Osteoblast (primary cell): ENCODE measurements around the gene TEKT5. TPM values are rescaled to one million over a fixed set of nuclear protein-coding genes. Genes with fewer than 3 reads are reported as not detected.
"Not testable (repeated sequence)": the region's sequence is repeated elsewhere in the genome, so short reads cannot be mapped to it uniquely, and the experiment has no call there.

Experiments
- DNase-seq: peaks from one replicate; pipeline ENCODE4 v3.0.0; 2011; ENCODE audit warnings: low spot score, mixed read lengths; ENCODE audit not compliant: insufficient read length; ENCODE audit errors: missing footprints
- H2AFZ ChIP-seq: 2 replicates; pipeline ENCODE4 v1.6.0; 2011; ENCODE audit warnings: mild to moderate bottlenecking, low read length
- H3K27ac ChIP-seq: 2 replicates; pipeline ENCODE4 v1.5.1; 2011; ENCODE audit warnings: mild to moderate bottlenecking, low read depth, low read length, moderate library complexity
- H3K27me3 ChIP-seq: 2 replicates; pipeline ENCODE4 v1.6.0; 2012; ENCODE audit warnings: mild to moderate bottlenecking, control low read depth, inconsistent platforms, low read length, moderate library complexity; ENCODE audit not compliant: insufficient read depth
- H3K36me3 ChIP-seq: 2 replicates; pipeline ENCODE4 v1.5.1; 2011; ENCODE audit warnings: mild to moderate bottlenecking, low read length, control low read depth, moderate library complexity; ENCODE audit not compliant: insufficient read depth
- H3K4me1 ChIP-seq: 2 replicates; pipeline ENCODE4 v1.5.1; 2011; ENCODE audit warnings: mild to moderate bottlenecking, low read length, control low read depth, moderate library complexity; ENCODE audit not compliant: insufficient read depth
- H3K4me2 ChIP-seq: 2 replicates; pipeline ENCODE4 v1.6.0; 2011; ENCODE audit warnings: mild to moderate bottlenecking, low read length; ENCODE audit not compliant: insufficient read depth
- H3K4me3 ChIP-seq: fragments of 200-600 bp; sonication (generic); 3 replicates; pipeline ENCODE4 v1.5.1; 2012; ENCODE audit warnings: mild to moderate bottlenecking, low read length, inconsistent platforms; ENCODE audit not compliant: insufficient read depth
- H3K79me2 ChIP-seq: 2 replicates; pipeline ENCODE4 v1.6.0; 2012; ENCODE audit warnings: mild to moderate bottlenecking, low read length, control low read depth, inconsistent platforms; ENCODE audit not compliant: insufficient read depth
- H3K9me3 ChIP-seq: 2 replicates; pipeline ENCODE4 v1.5.1; 2011; ENCODE audit warnings: low read depth, low read length, control low read depth
- H4K20me1 ChIP-seq: 2 replicates; pipeline ENCODE4 v1.6.0; 2012; ENCODE audit warnings: mild to moderate bottlenecking, low read length, control low read depth; ENCODE audit not compliant: insufficient read depth
- total RNA-seq: library from RNA; depleted of rRNA; stranded (reverse); fragments of >200 nt; gene quantifications from 2 replicates; pipeline ENCODE4 v1.2.3, GENCODE V29; 2012
- TF ChIP-seq, protein P1 (sequence below): IDR thresholded peaks from 2 replicates; pipeline ENCODE4 v1.5.1; 2011; ENCODE audit warnings: mild to moderate bottlenecking, low read depth, low read length, moderate library complexity; ENCODE audit errors: extremely low read depth

Gene TEKT5
- total RNA-seq, 1 donor = 0.36 TPM

GRCh38 chr16:10640934-10641333 lies 53.8 kb downstream of the TEKT5 start:
- no peak overlapping the region for H3K4me2 ChIP-seq
- no peak for DNase-seq
- TF ChIP-seq, protein P1, sequence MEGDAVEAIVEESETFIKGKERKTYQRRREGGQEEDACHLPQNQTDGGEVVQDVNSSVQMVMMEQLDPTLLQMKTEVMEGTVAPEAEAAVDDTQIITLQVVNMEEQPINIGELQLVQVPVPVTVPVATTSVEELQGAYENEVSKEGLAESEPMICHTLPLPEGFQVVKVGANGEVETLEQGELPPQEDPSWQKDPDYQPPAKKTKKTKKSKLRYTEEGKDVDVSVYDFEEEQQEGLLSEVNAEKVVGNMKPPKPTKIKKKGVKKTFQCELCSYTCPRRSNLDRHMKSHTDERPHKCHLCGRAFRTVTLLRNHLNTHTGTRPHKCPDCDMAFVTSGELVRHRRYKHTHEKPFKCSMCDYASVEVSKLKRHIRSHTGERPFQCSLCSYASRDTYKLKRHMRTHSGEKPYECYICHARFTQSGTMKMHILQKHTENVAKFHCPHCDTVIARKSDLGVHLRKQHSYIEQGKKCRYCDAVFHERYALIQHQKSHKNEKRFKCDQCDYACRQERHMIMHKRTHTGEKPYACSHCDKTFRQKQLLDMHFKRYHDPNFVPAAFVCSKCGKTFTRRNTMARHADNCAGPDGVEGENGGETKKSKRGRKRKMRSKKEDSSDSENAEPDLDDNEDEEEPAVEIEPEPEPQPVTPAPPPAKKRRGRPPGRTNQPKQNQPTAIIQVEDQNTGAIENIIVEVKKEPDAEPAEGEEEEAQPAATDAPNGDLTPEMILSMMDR = no peak
- H3K27ac ChIP-seq = no peak overlapping the region
- H3K36me3 ChIP-seq = no peaks in the 10 kb centered on the region
- no peaks in the 10 kb centered on the region for H3K79me2 ChIP-seq
- no peaks in the 10 kb centered on the region for H3K4me1 ChIP-seq
- no peaks in the 10 kb centered on the region for H3K9me3 ChIP-seq
- H3K4me3 ChIP-seq = no peak overlapping the region
- no peak overlapping the region for H2AFZ ChIP-seq
- no peaks in the 10 kb centered on the region for H3K27me3 ChIP-seq
- H4K20me1 ChIP-seq = no peaks in the 10 kb centered on the region

DNA sequence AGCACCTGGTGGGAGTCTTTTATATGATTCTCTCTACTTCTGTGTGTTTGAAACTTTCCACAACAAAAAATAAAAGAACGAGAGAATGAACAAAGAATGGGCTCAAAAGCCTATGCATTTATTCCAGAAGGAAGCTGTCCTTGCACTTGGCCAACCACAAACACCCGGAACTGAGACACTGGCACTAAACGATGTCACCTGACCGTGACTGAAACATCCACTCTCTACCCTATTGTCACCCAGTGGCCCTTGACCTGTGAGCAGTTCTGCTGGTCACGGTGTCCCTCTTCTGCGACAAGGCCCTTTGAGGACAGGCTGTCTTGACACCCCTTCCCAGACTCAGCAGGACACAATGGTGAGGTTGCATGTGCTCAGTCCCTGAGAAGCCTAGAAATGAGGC lies 56.6 kb downstream of the TEKT5 start:
- Histone ChIP-seq H3K9me3 (no peaks in the 10 kb centered on the region), H4K20me1 (no peaks in the 10 kb centered on the region), H2AFZ (no peak overlapping the region), H3K36me3 (no peaks in the 10 kb centered on the region), H3K27me3 (no peaks in the 10 kb centered on the region), H3K4me3 (no peak overlapping the region), H3K4me2 (no peak overlapping the region), H3K4me1 (no peaks in the 10 kb centered on the region), H3K79me2 (no peaks in the 10 kb centered on the region), H3K27ac (no peak overlapping the region)
- no peak for DNase-seq
- TF ChIP-seq, protein P1 = no peak

DNA sequence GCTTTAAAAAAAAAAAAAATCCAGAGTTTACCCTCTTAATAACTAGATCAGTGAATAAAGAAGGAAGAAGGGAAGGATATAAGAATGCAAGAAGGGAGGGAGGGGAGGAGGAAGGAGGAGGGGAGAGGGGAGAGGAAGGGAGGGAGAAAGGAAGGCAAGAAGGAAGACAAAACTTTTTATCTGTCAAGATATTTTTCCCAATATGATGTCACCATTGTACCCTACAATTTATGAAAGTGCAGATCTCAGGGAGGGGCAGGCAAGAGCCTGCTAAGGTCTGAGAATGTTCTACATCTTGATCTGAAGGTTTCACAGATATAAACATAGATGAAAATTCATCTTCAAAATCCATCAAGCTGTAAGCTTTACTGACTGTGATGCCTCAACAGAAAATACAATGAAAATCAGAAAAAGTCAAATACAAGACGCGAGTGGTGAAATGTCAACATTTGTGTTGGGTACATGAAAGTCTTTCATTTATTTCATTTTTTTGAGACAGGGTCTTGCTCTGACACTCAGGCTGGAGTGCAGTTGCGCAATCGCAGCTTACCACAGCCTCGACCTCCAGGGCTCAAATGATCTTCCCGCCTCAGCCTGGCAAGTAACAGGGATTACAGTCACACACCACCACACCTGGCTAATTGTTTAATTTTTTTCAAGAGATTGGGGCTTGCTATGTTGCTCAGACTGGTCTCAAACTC lies 57.2 kb downstream of the TEKT5 start:
- Histone ChIP-seq H3K4me2 (no peak overlapping the region), H4K20me1 (no peaks in the 10 kb centered on the region), H3K27ac (no peak overlapping the region), H3K79me2 (no peaks in the 10 kb centered on the region), H3K4me3 (no peak overlapping the region), H2AFZ (no peak overlapping the region), H3K4me1 (no peaks in the 10 kb centered on the region), H3K36me3 (no peaks in the 10 kb centered on the region), H3K27me3 (no peaks in the 10 kb centered on the region), H3K9me3 (no peaks in the 10 kb centered on the region)
- DNase-seq = no peak
- TF ChIP-seq, protein P1 = no peak

GRCh38 chr16:10635365-10636021 lies 59.2 kb downstream of the TEKT5 start:
- H3K4me2 ChIP-seq = no peak overlapping the region
- TF ChIP-seq, protein P1 = no peak

DNA sequence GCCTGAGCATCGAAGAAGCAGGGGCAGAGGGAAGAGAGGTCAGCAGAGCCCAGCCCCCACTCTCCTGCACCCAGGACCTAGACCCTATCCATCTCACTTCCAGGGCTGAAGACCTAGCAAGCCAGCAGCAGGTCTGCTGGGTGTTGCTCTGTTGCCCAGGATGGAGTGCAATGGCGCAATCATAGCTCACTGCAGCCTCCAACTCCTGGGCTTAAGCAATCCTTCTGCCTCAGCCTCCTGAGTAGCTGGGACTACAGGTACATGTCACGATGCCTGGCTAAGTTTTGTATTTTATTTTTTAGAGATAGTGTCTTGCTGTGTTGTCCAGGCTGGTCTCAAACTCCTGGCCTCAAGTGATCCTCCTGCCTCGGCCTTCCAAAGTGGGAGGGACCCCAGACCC lies 61.3 kb downstream of the TEKT5 start:
- not testable (repeated sequence) for H3K9me3 ChIP-seq, H2AFZ ChIP-seq, H3K4me3 ChIP-seq, H4K20me1 ChIP-seq, H3K27me3 ChIP-seq, DNase-seq, H3K27ac ChIP-seq, H3K4me1 ChIP-seq, H3K4me2 ChIP-seq, H3K36me3 ChIP-seq, H3K79me2 ChIP-seq

More at GRCh38 chr16:10635365-10636021, 59.2 kb downstream of the TEKT5 start:
- Histone ChIP-seq H3K27me3 (peaks cover 3% of the 10 kb centered on the region), H3K27ac (no peak overlapping the region), H3K9me3 (no peaks in the 10 kb centered on the region), H3K36me3 (no peaks in the 10 kb centered on the region), H3K4me1 (no peaks in the 10 kb centered on the region), H3K4me3 (no peak overlapping the region), H3K79me2 (no peaks in the 10 kb centered on the region), H2AFZ (no peak overlapping the region), H4K20me1 (no peaks in the 10 kb centered on the region)
- DNase-seq = no peak
